GM23338 (cell line): ENCODE measurements around the gene HRH4. TPM values are rescaled to one million over a fixed set of nuclear protein-coding genes. Genes with fewer than 3 reads are reported as not detected.

Source experiments
- ATAC-seq: fragments of 200-7000 bp; cut with Tn5 transposase; 3 replicates; pipeline ENCODE4 v1.9.1; 2020
- DNase-seq: peaks from one replicate; pipeline ENCODE4 v3.0.0-alpha.2; 2015; ENCODE audit warnings: low spot score
- H2AFZ ChIP-seq: fragments of 200-600 bp; sonication (generic); 2 replicates; pipeline ENCODE4 v1.8.0; 2016; ENCODE audit warnings: antibody characterized with exemption, mild to moderate bottlenecking, moderate library complexity
- H3F3A ChIP-seq: fragments of 200-600 bp; sonication (generic); replicated peaks from 2 replicates; pipeline ENCODE4 v1.8.0; 2017; ENCODE audit warnings: antibody characterized with exemption, mixed run types, low read depth
- H3K27ac ChIP-seq: fragments of 200-600 bp; sonication (generic); 2 replicates; pipeline ENCODE4 v1.6.1; 2016; ENCODE audit warnings: low read depth
- H3K27me3 ChIP-seq: fragments of 200-600 bp; sonication (generic); 2 replicates; pipeline ENCODE4 v1.8.0; 2016; ENCODE audit warnings: mild to moderate bottlenecking, mixed run types, moderate library complexity; ENCODE audit not compliant: insufficient read depth
- H3K36me3 ChIP-seq: fragments of 200-600 bp; sonication (generic); 2 replicates; pipeline ENCODE4 v1.8.0; 2016; ENCODE audit warnings: mild to moderate bottlenecking; ENCODE audit not compliant: insufficient read depth
- H3K4me1 ChIP-seq: fragments of 200-600 bp; sonication (generic); 2 replicates; pipeline ENCODE4 v1.8.0; 2016; ENCODE audit warnings: mild to moderate bottlenecking, moderate library complexity; ENCODE audit not compliant: insufficient read depth
- H3K4me2 ChIP-seq: fragments of 200-600 bp; sonication (generic); 2 replicates; pipeline ENCODE4 v1.7.1; 2017; ENCODE audit warnings: mixed run types
- H3K4me3 ChIP-seq: fragments of 200-600 bp; sonication (generic); 2 replicates; pipeline ENCODE4 v1.6.1; 2016; ENCODE audit warnings: mixed run types
- H3K79me2 ChIP-seq: fragments of 200-600 bp; sonication (generic); replicated peaks from 2 replicates; pipeline ENCODE4 v1.8.0; 2017; ENCODE audit warnings: mild to moderate bottlenecking; ENCODE audit not compliant: insufficient read depth
- H3K9me2 ChIP-seq: fragments of 200-600 bp; sonication (generic); 2 replicates; pipeline ENCODE4 v1.8.0; 2017; ENCODE audit not compliant: insufficient read depth
- H4K20me1 ChIP-seq: fragments of 200-600 bp; sonication (generic); replicated peaks from 2 replicates; pipeline ENCODE4 v1.8.0; 2017; ENCODE audit warnings: mild to moderate bottlenecking; ENCODE audit not compliant: insufficient read depth
- H3K27ac Mint-ChIP-seq: 2 replicates; pipeline ENCODE4 v1.8.0; 2020; ENCODE audit warnings: inconsistent platforms, mild to moderate bottlenecking, moderate library complexity, mixed read lengths
- H3K27me3 Mint-ChIP-seq: 3 replicates; pipeline ENCODE4 v1.8.0; 2022; ENCODE audit warnings: low read depth, mild to moderate bottlenecking, moderate library complexity, mixed read lengths, inconsistent platforms; ENCODE audit not compliant: insufficient read depth, poor library complexity
- H3K36me3 Mint-ChIP-seq: 3 replicates; pipeline ENCODE4 v1.8.0; 2021; ENCODE audit warnings: low read depth, mild to moderate bottlenecking, inconsistent platforms, moderate library complexity, mixed read lengths
- H3K4me1 Mint-ChIP-seq: 3 replicates; pipeline ENCODE4 v1.8.0; 2020; ENCODE audit warnings: mild to moderate bottlenecking, inconsistent platforms, mixed read lengths
- H3K4me3 Mint-ChIP-seq: 3 replicates; pipeline ENCODE4 v1.8.0; 2021; ENCODE audit warnings: moderate library complexity, mild to moderate bottlenecking, inconsistent platforms, mixed read lengths
- H3K9me3 Mint-ChIP-seq: 3 replicates; pipeline ENCODE4 v1.8.0; 2020; ENCODE audit warnings: moderate library complexity, mild to moderate bottlenecking, inconsistent platforms, mixed read lengths
- CREB1 ChIP-seq: fragments of 250-450 bp; sonication (Bioruptor Pico); IDR thresholded peaks from 2 replicates; pipeline ENCODE4 v1.5.0; 2020; ENCODE audit warnings: low read depth, mild to moderate bottlenecking, moderate library complexity
- ETS1 ChIP-seq: IDR thresholded peaks from 2 replicates; pipeline ENCODE4 v1.6.1; 2016; ENCODE audit warnings: antibody characterized with exemption
- EZH2 ChIP-seq: fragments of 200-600 bp; sonication (generic); IDR thresholded peaks from one replicate; pipeline ENCODE4 v1.8.0; 2017; ENCODE audit warnings: antibody characterized with exemption, mild to moderate bottlenecking, low read depth; ENCODE audit not compliant: unreplicated experiment
- EZH2phosphoT487 ChIP-seq: fragments of 200-600 bp; sonication (generic); IDR thresholded peaks from one replicate; pipeline ENCODE4 v1.8.1; 2018; ENCODE audit warnings: antibody characterized with exemption; ENCODE audit not compliant: unreplicated experiment
- JUNB ChIP-seq: IDR thresholded peaks from one replicate; pipeline ENCODE4 v1.6.1; 2016; ENCODE audit warnings: antibody characterized with exemption; ENCODE audit not compliant: unreplicated experiment
- NANOG ChIP-seq: IDR thresholded peaks from 2 replicates; pipeline ENCODE4 v1.6.1; 2016; ENCODE audit warnings: antibody characterized with exemption, borderline replicate concordance
- POLR2AphosphoS5 ChIP-seq: IDR thresholded peaks from 2 replicates; pipeline ENCODE4 v1.6.1; 2016; ENCODE audit warnings: antibody characterized with exemption, low read depth
- STAT1 ChIP-seq: IDR thresholded peaks from one replicate; pipeline ENCODE4 v1.6.1; 2016; ENCODE audit warnings: antibody characterized with exemption; ENCODE audit not compliant: unreplicated experiment
- ZNF114 ChIP-seq: fragments of 250-450 bp; sonication (Bioruptor Pico); IDR thresholded peaks from 2 replicates; pipeline ENCODE4 v1.5.0; 2020; ENCODE audit warnings: mild to moderate bottlenecking, moderate library complexity
- ZNF331 ChIP-seq: fragments of 250-450 bp; sonication (Bioruptor Pico); IDR thresholded peaks from 2 replicates; pipeline ENCODE4 v1.5.0; 2020; ENCODE audit warnings: low read depth, mild to moderate bottlenecking, moderate library complexity
- polyA plus RNA-seq: library from polyadenylated mRNA; unstranded; fragments of >200 nt; fragmentation: Nextera tagmentation; extraction: Ambion mirVana; gene quantifications from 2 replicates; pipeline ENCODE4 v1.2.1, GENCODE V29; 2016
- total RNA-seq: library from RNA; depleted of rRNA; stranded (reverse); fragments of >200 nt; shearing (Covaris generic); gene quantifications from 2 replicates; pipeline ENCODE4 v1.2.3, GENCODE V29; 2014
- TF ChIP-seq, protein P1 (sequence below): IDR thresholded peaks from one replicate; pipeline ENCODE4 v1.6.1; 2018; ENCODE audit warnings: antibody characterized with exemption; ENCODE audit not compliant: unreplicated experiment
- TF ChIP-seq, protein P2 (sequence below): fragments of 250-450 bp; sonication (Bioruptor Pico); IDR thresholded peaks from 2 replicates; pipeline ENCODE4 v1.5.0; 2020; ENCODE audit warnings: mild to moderate bottlenecking, moderate library complexity
- TF ChIP-seq, protein P3 (sequence below), 2 experiments: fragments of 200-600 bp in 1 of 2; sonication (generic) in 1 of 2; conservative IDR thresholded peaks; 2 replicates each; pipeline versions ENCODE4 v1.5.1 to v1.6.1; 2016 to 2017; ENCODE audit warnings: antibody characterized with exemption in 2 of 2, low read depth in 2 of 2, mild to moderate bottlenecking in 2 of 2, moderate library complexity in 1 of 2

Gene HRH4
- total and polyA plus RNA-seq, 2 experiments from 2014 or later: 0.17 TPM; not detected in 1

GRCh38 chr18:24474406-24474805 is 14.0 kb downstream of the HRH4 start:
- ATAC-seq: no peak
- H3K9me3 Mint-ChIP-seq: peaks cover 2% of the 10 kb centered on the region; the same call in 1 of the 3 replicates
- H3K27ac ChIP-seq: no peak overlapping the region
- no peaks in the 10 kb centered on the region for H3K27me3 ChIP-seq
- no peak overlapping the region for H3K4me2 ChIP-seq
- H2AFZ ChIP-seq: peak overlapping the region; percentile 32; the same call in 1 of the 2 replicates
- no peaks in the 10 kb centered on the region for H3K27me3 Mint-ChIP-seq
- H3K4me1 Mint-ChIP-seq: peaks cover 5% of the 10 kb centered on the region; the same call in 2 of the 3 replicates
- no peaks in the 10 kb centered on the region for H3F3A ChIP-seq
- no peak overlapping the region for H3K4me3 Mint-ChIP-seq
- no peaks in the 10 kb centered on the region for H3K79me2 ChIP-seq
- no peaks in the 10 kb centered on the region for H3K36me3 ChIP-seq
- H3K4me1 ChIP-seq: no peaks in the 10 kb centered on the region
- no peak for DNase-seq
- no peak overlapping the region for H3K4me3 ChIP-seq
- H3K9me2 ChIP-seq: no peaks in the 10 kb centered on the region
- TF ChIP-seq, protein P1, sequence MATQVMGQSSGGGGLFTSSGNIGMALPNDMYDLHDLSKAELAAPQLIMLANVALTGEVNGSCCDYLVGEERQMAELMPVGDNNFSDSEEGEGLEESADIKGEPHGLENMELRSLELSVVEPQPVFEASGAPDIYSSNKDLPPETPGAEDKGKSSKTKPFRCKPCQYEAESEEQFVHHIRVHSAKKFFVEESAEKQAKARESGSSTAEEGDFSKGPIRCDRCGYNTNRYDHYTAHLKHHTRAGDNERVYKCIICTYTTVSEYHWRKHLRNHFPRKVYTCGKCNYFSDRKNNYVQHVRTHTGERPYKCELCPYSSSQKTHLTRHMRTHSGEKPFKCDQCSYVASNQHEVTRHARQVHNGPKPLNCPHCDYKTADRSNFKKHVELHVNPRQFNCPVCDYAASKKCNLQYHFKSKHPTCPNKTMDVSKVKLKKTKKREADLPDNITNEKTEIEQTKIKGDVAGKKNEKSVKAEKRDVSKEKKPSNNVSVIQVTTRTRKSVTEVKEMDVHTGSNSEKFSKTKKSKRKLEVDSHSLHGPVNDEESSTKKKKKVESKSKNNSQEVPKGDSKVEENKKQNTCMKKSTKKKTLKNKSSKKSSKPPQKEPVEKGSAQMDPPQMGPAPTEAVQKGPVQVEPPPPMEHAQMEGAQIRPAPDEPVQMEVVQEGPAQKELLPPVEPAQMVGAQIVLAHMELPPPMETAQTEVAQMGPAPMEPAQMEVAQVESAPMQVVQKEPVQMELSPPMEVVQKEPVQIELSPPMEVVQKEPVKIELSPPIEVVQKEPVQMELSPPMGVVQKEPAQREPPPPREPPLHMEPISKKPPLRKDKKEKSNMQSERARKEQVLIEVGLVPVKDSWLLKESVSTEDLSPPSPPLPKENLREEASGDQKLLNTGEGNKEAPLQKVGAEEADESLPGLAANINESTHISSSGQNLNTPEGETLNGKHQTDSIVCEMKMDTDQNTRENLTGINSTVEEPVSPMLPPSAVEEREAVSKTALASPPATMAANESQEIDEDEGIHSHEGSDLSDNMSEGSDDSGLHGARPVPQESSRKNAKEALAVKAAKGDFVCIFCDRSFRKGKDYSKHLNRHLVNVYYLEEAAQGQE: no peak
- TF ChIP-seq EZH2phosphoT487 (no peak), CREB1 (no peak), ETS1 (no peak), EZH2 (no peak), ZNF331 (CRISPR knock-in tag) (no peak), JUNB (no peak), STAT1 (no peak), ZNF114 (no peak), POLR2AphosphoS5 (no peak), NANOG (no peak)
- TF ChIP-seq, protein P2, sequence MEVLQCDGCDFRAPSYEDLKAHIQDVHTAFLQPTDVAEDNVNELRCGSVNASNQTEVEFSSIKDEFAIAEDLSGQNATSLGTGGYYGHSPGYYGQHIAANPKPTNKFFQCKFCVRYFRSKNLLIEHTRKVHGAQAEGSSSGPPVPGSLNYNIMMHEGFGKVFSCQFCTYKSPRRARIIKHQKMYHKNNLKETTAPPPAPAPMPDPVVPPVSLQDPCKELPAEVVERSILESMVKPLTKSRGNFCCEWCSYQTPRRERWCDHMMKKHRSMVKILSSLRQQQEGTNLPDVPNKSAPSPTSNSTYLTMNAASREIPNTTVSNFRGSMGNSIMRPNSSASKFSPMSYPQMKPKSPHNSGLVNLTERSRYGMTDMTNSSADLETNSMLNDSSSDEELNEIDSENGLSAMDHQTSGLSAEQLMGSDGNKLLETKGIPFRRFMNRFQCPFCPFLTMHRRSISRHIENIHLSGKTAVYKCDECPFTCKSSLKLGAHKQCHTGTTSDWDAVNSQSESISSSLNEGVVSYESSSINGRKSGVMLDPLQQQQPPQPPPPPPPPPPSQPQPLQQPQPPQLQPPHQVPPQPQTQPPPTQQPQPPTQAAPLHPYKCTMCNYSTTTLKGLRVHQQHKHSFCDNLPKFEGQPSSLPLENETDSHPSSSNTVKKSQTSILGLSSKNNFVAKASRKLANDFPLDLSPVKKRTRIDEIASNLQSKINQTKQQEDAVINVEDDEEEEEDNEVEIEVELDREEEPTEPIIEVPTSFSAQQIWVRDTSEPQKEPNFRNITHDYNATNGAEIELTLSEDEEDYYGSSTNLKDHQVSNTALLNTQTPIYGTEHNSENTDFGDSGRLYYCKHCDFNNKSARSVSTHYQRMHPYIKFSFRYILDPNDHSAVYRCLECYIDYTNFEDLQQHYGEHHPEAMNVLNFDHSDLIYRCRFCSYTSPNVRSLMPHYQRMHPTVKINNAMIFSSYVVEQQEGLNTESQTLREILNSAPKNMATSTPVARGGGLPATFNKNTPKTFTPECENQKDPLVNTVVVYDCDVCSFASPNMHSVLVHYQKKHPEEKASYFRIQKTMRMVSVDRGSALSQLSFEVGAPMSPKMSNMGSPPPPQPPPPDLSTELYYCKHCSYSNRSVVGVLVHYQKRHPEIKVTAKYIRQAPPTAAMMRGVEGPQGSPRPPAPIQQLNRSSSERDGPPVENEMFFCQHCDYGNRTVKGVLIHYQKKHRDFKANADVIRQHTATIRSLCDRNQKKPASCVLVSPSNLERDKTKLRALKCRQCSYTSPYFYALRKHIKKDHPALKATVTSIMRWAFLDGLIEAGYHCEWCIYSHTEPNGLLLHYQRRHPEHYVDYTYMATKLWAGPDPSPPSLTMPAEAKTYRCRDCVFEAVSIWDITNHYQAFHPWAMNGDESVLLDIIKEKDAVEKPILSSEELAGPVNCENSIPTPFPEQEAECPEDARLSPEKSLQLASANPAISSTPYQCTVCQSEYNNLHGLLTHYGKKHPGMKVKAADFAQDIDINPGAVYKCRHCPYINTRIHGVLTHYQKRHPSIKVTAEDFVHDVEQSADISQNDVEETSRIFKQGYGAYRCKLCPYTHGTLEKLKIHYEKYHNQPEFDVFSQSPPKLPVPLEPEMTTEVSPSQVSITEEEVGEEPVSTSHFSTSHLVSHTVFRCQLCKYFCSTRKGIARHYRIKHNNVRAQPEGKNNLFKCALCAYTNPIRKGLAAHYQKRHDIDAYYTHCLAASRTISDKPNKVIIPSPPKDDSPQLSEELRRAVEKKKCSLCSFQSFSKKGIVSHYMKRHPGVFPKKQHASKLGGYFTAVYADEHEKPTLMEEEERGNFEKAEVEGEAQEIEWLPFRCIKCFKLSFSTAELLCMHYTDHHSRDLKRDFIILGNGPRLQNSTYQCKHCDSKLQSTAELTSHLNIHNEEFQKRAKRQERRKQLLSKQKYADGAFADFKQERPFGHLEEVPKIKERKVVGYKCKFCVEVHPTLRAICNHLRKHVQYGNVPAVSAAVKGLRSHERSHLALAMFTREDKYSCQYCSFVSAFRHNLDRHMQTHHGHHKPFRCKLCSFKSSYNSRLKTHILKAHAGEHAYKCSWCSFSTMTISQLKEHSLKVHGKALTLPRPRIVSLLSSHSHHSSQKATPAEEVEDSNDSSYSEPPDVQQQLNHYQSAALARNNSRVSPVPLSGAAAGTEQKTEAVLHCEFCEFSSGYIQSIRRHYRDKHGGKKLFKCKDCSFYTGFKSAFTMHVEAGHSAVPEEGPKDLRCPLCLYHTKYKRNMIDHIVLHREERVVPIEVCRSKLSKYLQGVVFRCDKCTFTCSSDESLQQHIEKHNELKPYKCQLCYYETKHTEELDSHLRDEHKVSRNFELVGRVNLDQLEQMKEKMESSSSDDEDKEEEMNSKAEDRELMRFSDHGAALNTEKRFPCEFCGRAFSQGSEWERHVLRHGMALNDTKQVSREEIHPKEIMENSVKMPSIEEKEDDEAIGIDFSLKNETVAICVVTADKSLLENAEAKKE (CRISPR knock-in tag): no peak
- TF ChIP-seq, protein P3, sequence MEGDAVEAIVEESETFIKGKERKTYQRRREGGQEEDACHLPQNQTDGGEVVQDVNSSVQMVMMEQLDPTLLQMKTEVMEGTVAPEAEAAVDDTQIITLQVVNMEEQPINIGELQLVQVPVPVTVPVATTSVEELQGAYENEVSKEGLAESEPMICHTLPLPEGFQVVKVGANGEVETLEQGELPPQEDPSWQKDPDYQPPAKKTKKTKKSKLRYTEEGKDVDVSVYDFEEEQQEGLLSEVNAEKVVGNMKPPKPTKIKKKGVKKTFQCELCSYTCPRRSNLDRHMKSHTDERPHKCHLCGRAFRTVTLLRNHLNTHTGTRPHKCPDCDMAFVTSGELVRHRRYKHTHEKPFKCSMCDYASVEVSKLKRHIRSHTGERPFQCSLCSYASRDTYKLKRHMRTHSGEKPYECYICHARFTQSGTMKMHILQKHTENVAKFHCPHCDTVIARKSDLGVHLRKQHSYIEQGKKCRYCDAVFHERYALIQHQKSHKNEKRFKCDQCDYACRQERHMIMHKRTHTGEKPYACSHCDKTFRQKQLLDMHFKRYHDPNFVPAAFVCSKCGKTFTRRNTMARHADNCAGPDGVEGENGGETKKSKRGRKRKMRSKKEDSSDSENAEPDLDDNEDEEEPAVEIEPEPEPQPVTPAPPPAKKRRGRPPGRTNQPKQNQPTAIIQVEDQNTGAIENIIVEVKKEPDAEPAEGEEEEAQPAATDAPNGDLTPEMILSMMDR (conservative IDR thresholded peaks at IDR 0.05; ENCODE audit: low read depth in 2 of 2): no peak
- no peak overlapping the region for H3K27ac Mint-ChIP-seq
- no peaks in the 10 kb centered on the region for H3K36me3 Mint-ChIP-seq
- H4K20me1 ChIP-seq: no peaks in the 10 kb centered on the region
